Common myeloid progenitor, CD34-positive (primary cell): ENCODE measurements around the gene BRPF1.

Source experiments
- CTCF ChIA-PET: fragments of 350-600 bp; sonication (Branson Sonifier 250); formaldehyde crosslinking; loops from one replicate; lab custom pipeline; 2021; ENCODE audit warnings: antibody characterized with exemption; lab: Charles Lee
- POLR2A ChIA-PET: fragments of 350-600 bp; sonication (Branson Sonifier 250); formaldehyde crosslinking; loops from one replicate; lab custom pipeline; 2021; ENCODE audit warnings: antibody characterized with exemption; lab: Charles Lee
- DNase-seq, 3 donors: peaks; one replicate each; pipeline versions ENCODE4 v3.0.0 to v3.0.0-alpha.2; 2013
- H3K27ac ChIP-seq, 2 experiments: 1 replicate in 1 of 2; 2 replicates in 1 of 2; pipeline ENCODE4 v1.7.0; 2013; ENCODE audit warnings: inconsistent platforms in 2 of 2, low read length in 2 of 2, mild to moderate bottlenecking in 2 of 2, low read depth in 1 of 2, moderate library complexity in 1 of 2; ENCODE audit not compliant: severe bottlenecking in 2 of 2, insufficient read depth in 1 of 2, poor library complexity in 1 of 2
- H3K27me3 ChIP-seq, 5 experiments: replicated peaks in 2 of 5; 1 replicate in 3 of 5; 2 replicates in 2 of 5; pipeline versions ENCODE4 v1.6.1 to v1.7.0; 2013; ENCODE audit warnings: low read length in 4 of 5, mild to moderate bottlenecking in 2 of 5, moderate library complexity in 2 of 5, inconsistent platforms in 1 of 5; ENCODE audit not compliant: insufficient read depth in 5 of 5, control insufficient read depth in 4 of 5
- H3K36me3 ChIP-seq, 4 experiments: 1 replicate in 2 of 4; 2 replicates in 2 of 4; pipeline versions ENCODE4 v1.6.1 to v1.7.0; 2013; ENCODE audit warnings: low read length in 3 of 4, control low read depth in 1 of 4, mild to moderate bottlenecking in 1 of 4; ENCODE audit not compliant: control insufficient read depth in 4 of 4, insufficient read depth in 4 of 4
- H3K4me1 ChIP-seq, 4 experiments: 1 replicate in 3 of 4; 2 replicates in 1 of 4; pipeline versions ENCODE4 v1.6.1 to v1.7.1; 2013; ENCODE audit warnings: low read length in 3 of 4, mild to moderate bottlenecking in 3 of 4, control low read depth in 1 of 4, inconsistent platforms in 1 of 4, moderate library complexity in 1 of 4; ENCODE audit not compliant: control insufficient read depth in 4 of 4, insufficient read depth in 4 of 4; ENCODE audit errors: control extremely low read depth in 1 of 4
- H3K4me3 ChIP-seq, 7 experiments: 1 replicate in 4 of 7; 2 replicates in 3 of 7; pipeline versions ENCODE4 v1.5.1 to v1.7.0; 2013; ENCODE audit warnings: mild to moderate bottlenecking in 7 of 7, low read length in 6 of 7, moderate library complexity in 6 of 7, inconsistent platforms in 2 of 7, low read depth in 2 of 7, control low read depth in 1 of 7; ENCODE audit not compliant: insufficient read depth in 4 of 7, control insufficient read depth in 1 of 7; ENCODE audit errors: extremely low read depth in 1 of 7
- H3K9me3 ChIP-seq, 5 experiments: 1 replicate in 4 of 5; 2 replicates in 1 of 5; pipeline versions ENCODE4 v1.6.1 to v1.7.1; 2013; ENCODE audit warnings: low read length in 4 of 5, mild to moderate bottlenecking in 2 of 5, inconsistent platforms in 1 of 5, low read depth in 1 of 5, moderate library complexity in 1 of 5; ENCODE audit not compliant: control insufficient read depth in 4 of 5, insufficient read depth in 2 of 5; ENCODE audit errors: control extremely low read depth in 1 of 5
- WGBS: methylation state at CpG from one replicate; pipeline ENCODE4 v1.1.5; 2013; ENCODE audit not compliant: insufficient coverage; 5-methylcytosine and 5-hydroxymethylcytosine counted together

The BRPF1 gene

GRCh38 chr3:9797196-9797945 lies 65.8 kb downstream of the BRPF1 start:
- ChIA-PET CTCF (interaction anchor here (1.1 to 1.4 kb wide), 3 partner anchors 10 to 64 kb away, joined by 3 to 5 read pairs (median 4); no protein-coding TSS in a partner anchor), POLR2A (interaction anchor here (0.9 kb wide), 1 partner anchor 16 kb away, joined by 3 read pairs; no protein-coding TSS in a partner anchor)
- no peaks in the 10 kb centered on the region for H3K9me3 ChIP-seq
- H3K4me3 ChIP-seq, result no peak overlapping the region
- DNase-seq, result no peak
- H3K27me3 ChIP-seq, result no peaks in the 10 kb centered on the region
- WGBS, result 95% methylated on average over 9 of the region's 12 CpGs
- peaks cover 10 to 16% (median 12%) of the 10 kb centered on the region in 4 experiments for H3K4me1 ChIP-seq
- H3K27ac ChIP-seq, result no peak overlapping the region
- peaks cover 19 to 51% (median 33%) of the 10 kb centered on the region in 4 experiments for H3K36me3 ChIP-seq
